ENCODE data around the gene PI4K2A.
A peak's percentile ranks its signal among the peaks of the same experiment; 100 is the strongest.
"Not testable (repeated sequence)": the region's sequence is repeated elsewhere in the genome, so short reads cannot be mapped to it uniquely, and the experiment has no call there.

The PI4K2A gene

GRCh38 chr10:97684866-97685394, 44.5 kb downstream of the PI4K2A start:
- Histone ChIP-seq H3K4me1 (ENCODE audit: control insufficient read depth in 1 of 2, insufficient read depth in 2 of 2, low read length in 2 of 2) (peaks cover 32 to 54% of the 10 kb centered on the region in 2 donors), H3K27ac (ENCODE audit: low read depth, low read length) (peak overlapping the region; percentile 44), H3K9ac (ENCODE audit: low read depth in 1 of 2, low read length in 2 of 2) (peak overlapping the region; percentile 98 to 100), H3K4me3 (ENCODE audit: low read depth in 1 of 2, low read length in 2 of 2) (peak overlapping the region; percentile 92 to 95), H3K27me3 (ENCODE audit: control insufficient read depth in 1 of 2, insufficient read depth in 2 of 2, low read length in 2 of 2) (no peaks in the 10 kb centered on the region), H3K9me3 (ENCODE audit: control insufficient read depth in 1 of 2, low read length in 2 of 2) (no peaks in the 10 kb centered on the region), H3K36me3 (ENCODE audit: control insufficient read depth in 1 of 2, insufficient read depth in 2 of 2, low read length in 2 of 2) (peaks cover 0 to 2% of the 10 kb centered on the region in 2 donors)

- Histone ChIP-seq H3K27ac (ENCODE audit: low read depth, low read length) (peak overlapping the region; percentile 44), H3K4me1 (ENCODE audit: control insufficient read depth in 1 of 2, insufficient read depth in 2 of 2, low read length in 2 of 2) (peaks cover 32 to 54% of the 10 kb centered on the region in 2 donors), H3K36me3 (ENCODE audit: control insufficient read depth in 1 of 2, insufficient read depth in 2 of 2, low read length in 2 of 2) (no peaks in the 10 kb centered on the region), H3K27me3 (ENCODE audit: control insufficient read depth in 1 of 2, insufficient read depth in 2 of 2, low read length in 2 of 2) (no peaks in the 10 kb centered on the region), H3K9me3 (ENCODE audit: control insufficient read depth in 1 of 2, low read length in 2 of 2) (no peaks in the 10 kb centered on the region), H3K4me3 (ENCODE audit: low read depth in 1 of 2, low read length in 2 of 2) (peak overlapping the region; percentile 92 to 95), H3K9ac (ENCODE audit: low read depth in 1 of 2, low read length in 2 of 2) (peak overlapping the region; percentile 98 to 100)
Measured at GRCh38 chr10:97685395-97685958, 45.0 kb downstream of the PI4K2A start.

GRCh38 chr10:97686301-97686961, 46.0 kb downstream of the PI4K2A start:
- H3K9ac ChIP-seq (ENCODE audit: low read depth in 1 of 2, low read length in 2 of 2) = peak overlapping the region; percentile 98 to 100
- no peaks in the 10 kb centered on the region for H3K9me3 ChIP-seq (ENCODE audit: control insufficient read depth in 1 of 2, low read length in 2 of 2)
- H3K4me3 ChIP-seq (ENCODE audit: low read depth in 1 of 2, low read length in 2 of 2) = peak overlapping the region; percentile 92 to 95
- H3K4me1 ChIP-seq (ENCODE audit: control insufficient read depth in 1 of 2, insufficient read depth in 2 of 2, low read length in 2 of 2) = peaks cover 32 to 54% of the 10 kb centered on the region in 2 donors
- peak overlapping the region; percentile 91 for H3K27ac ChIP-seq (ENCODE audit: low read depth, low read length)
- H3K36me3 ChIP-seq (ENCODE audit: control insufficient read depth in 1 of 2, insufficient read depth in 2 of 2, low read length in 2 of 2) = no peaks in the 10 kb centered on the region
- no peaks in the 10 kb centered on the region for H3K27me3 ChIP-seq (ENCODE audit: control insufficient read depth in 1 of 2, insufficient read depth in 2 of 2, low read length in 2 of 2)

- H3K9ac ChIP-seq (ENCODE audit: low read depth in 1 of 2, low read length in 2 of 2) = peak within 1 kb of the TSS; percentile 98 to 100
Measured at GRCh38 chr10:97686962-97687784, 46.7 kb downstream of the PI4K2A start, which contains the start of gene AVPI1. Gene AVPI1, minus strand, starts transcription at chr10:97687241. Its CDS starts 7,336 bp downstream, at chr10:97679905.

GRCh38 chr10:97687785-97688781, 47.6 kb downstream of the PI4K2A start:
- H3K36me3 ChIP-seq (ENCODE audit: control insufficient read depth in 1 of 2, insufficient read depth in 2 of 2, low read length in 2 of 2) = no peaks in the 10 kb centered on the region
- no peaks in the 10 kb centered on the region for H3K9me3 ChIP-seq (ENCODE audit: control insufficient read depth in 1 of 2, low read length in 2 of 2)
- peaks cover 23 to 45% of the 10 kb centered on the region in 2 donors for H3K4me1 ChIP-seq (ENCODE audit: control insufficient read depth in 1 of 2, insufficient read depth in 2 of 2, low read length in 2 of 2)
- peak overlapping the region; percentile 54 to 68 for H3K9ac ChIP-seq (ENCODE audit: low read depth in 1 of 2, low read length in 2 of 2)
- H3K27me3 ChIP-seq (ENCODE audit: control insufficient read depth in 1 of 2, insufficient read depth in 2 of 2, low read length in 2 of 2) = no peaks in the 10 kb centered on the region
- peak overlapping the region; percentile 59 for H3K27ac ChIP-seq (ENCODE audit: low read depth, low read length)
- H3K4me3 ChIP-seq (ENCODE audit: low read depth in 1 of 2, low read length in 2 of 2) = peak overlapping the region; percentile 59 to 95

More at GRCh38 chr10:97686962-97687784, 46.7 kb downstream of the PI4K2A start, which contains the start of gene AVPI1:
- peak within 1 kb of the TSS; percentile 91 for H3K27ac ChIP-seq (ENCODE audit: low read depth, low read length)
- H3K9me3 ChIP-seq (ENCODE audit: control insufficient read depth in 1 of 2, low read length in 2 of 2) = no peaks in the 10 kb centered on the region
- peaks cover 29 to 50% of the 10 kb centered on the region in 2 donors for H3K4me1 ChIP-seq (ENCODE audit: control insufficient read depth in 1 of 2, insufficient read depth in 2 of 2, low read length in 2 of 2)
- H3K27me3 ChIP-seq (ENCODE audit: control insufficient read depth in 1 of 2, insufficient read depth in 2 of 2, low read length in 2 of 2) = no peaks in the 10 kb centered on the region
- peak within 1 kb of the TSS; percentile 92 to 95 for H3K4me3 ChIP-seq (ENCODE audit: low read depth in 1 of 2, low read length in 2 of 2)
- no peaks in the 10 kb centered on the region for H3K36me3 ChIP-seq (ENCODE audit: control insufficient read depth in 1 of 2, insufficient read depth in 2 of 2, low read length in 2 of 2)

GRCh38 chr10:97689559-97690020, 49.1 kb downstream of the PI4K2A start:
- H3K9ac ChIP-seq (ENCODE audit: low read depth in 1 of 2, low read length in 2 of 2) = no peak overlapping the region
- no peaks in the 10 kb centered on the region for H3K9me3 ChIP-seq (ENCODE audit: control insufficient read depth in 1 of 2, low read length in 2 of 2)
- no peaks in the 10 kb centered on the region for H3K27me3 ChIP-seq (ENCODE audit: control insufficient read depth in 1 of 2, insufficient read depth in 2 of 2, low read length in 2 of 2)
- H3K27ac ChIP-seq (ENCODE audit: low read depth, low read length) = no peak overlapping the region
- peaks cover 15 to 34% of the 10 kb centered on the region in 2 donors for H3K4me1 ChIP-seq (ENCODE audit: control insufficient read depth in 1 of 2, insufficient read depth in 2 of 2, low read length in 2 of 2)
- H3K36me3 ChIP-seq (ENCODE audit: control insufficient read depth in 1 of 2, insufficient read depth in 2 of 2, low read length in 2 of 2) = no peaks in the 10 kb centered on the region
- H3K4me3 ChIP-seq (ENCODE audit: low read depth in 1 of 2, low read length in 2 of 2) = no peak overlapping the region

- H3K27ac ChIP-seq (ENCODE audit: low read depth, low read length) = no peak overlapping the region
- no peaks in the 10 kb centered on the region for H3K9me3 ChIP-seq (ENCODE audit: control insufficient read depth in 1 of 2, low read length in 2 of 2)
- no peaks in the 10 kb centered on the region for H3K27me3 ChIP-seq (ENCODE audit: control insufficient read depth in 1 of 2, insufficient read depth in 2 of 2, low read length in 2 of 2)
- no peaks in the 10 kb centered on the region for H3K36me3 ChIP-seq (ENCODE audit: control insufficient read depth in 1 of 2, insufficient read depth in 2 of 2, low read length in 2 of 2)
- H3K4me1 ChIP-seq (ENCODE audit: control insufficient read depth in 1 of 2, insufficient read depth in 2 of 2, low read length in 2 of 2) = peaks cover 11 to 31% of the 10 kb centered on the region in 2 donors
- no peak overlapping the region for H3K4me3 ChIP-seq (ENCODE audit: low read depth in 1 of 2, low read length in 2 of 2)
- H3K9ac ChIP-seq (ENCODE audit: low read depth in 1 of 2, low read length in 2 of 2) = no peak overlapping the region
Measured at GRCh38 chr10:97690133-97690532, 49.7 kb downstream of the PI4K2A start.

- H3K9ac ChIP-seq (ENCODE audit: low read depth in 1 of 2, low read length in 2 of 2) = not testable (repeated sequence)
Measured at GRCh38 chr10:97698072-97698655, 57.7 kb downstream of the PI4K2A start.

More at GRCh38 chr10:97698072-97698655, 57.7 kb downstream of the PI4K2A start:
- H3K36me3 ChIP-seq (ENCODE audit: control insufficient read depth in 1 of 2, insufficient read depth in 2 of 2, low read length in 2 of 2); H3K4me3 ChIP-seq (ENCODE audit: low read depth in 1 of 2, low read length in 2 of 2); H3K27ac ChIP-seq (ENCODE audit: low read depth, low read length); H3K9me3 ChIP-seq (ENCODE audit: control insufficient read depth in 1 of 2, low read length in 2 of 2); H3K4me1 ChIP-seq (ENCODE audit: control insufficient read depth in 1 of 2, insufficient read depth in 2 of 2, low read length in 2 of 2); H3K27me3 ChIP-seq (ENCODE audit: control insufficient read depth in 1 of 2, insufficient read depth in 2 of 2, low read length in 2 of 2): not testable (repeated sequence)
